GM12875 (cell line): ENCODE results near the gene THEM4.

ENCODE experiments used
- H3K4me3 ChIP-seq: one replicate; pipeline ENCODE4 v1.5.1; 2011; ENCODE audit warnings: low read depth, low read length, control low read depth
- CTCF ChIP-seq: IDR thresholded peaks from 2 replicates; pipeline ENCODE4 v1.5.1; 2011; ENCODE audit warnings: low read depth, mild to moderate bottlenecking, control low read depth, inconsistent platforms, low read length, moderate library complexity, borderline replicate concordance; ENCODE audit not compliant: insufficient read depth

The THEM4 gene

GRCh38 chr1:151839457-151840403, 69.6 kb downstream of the THEM4 start, which contains the start of gene C2CD4D:
TSS of gene C2CD4D (minus strand) at chr1:151839820. CDS start at chr1:151838989, 831 bp downstream.
- no peak for TF ChIP-seq CTCF
- peak within 1 kb of the TSS; percentile 36 for H3K4me3 ChIP-seq

- no peak overlapping the region for H3K4me3 ChIP-seq
Observed at GRCh38 chr1:151839082-151839412, 70.3 kb downstream of the THEM4 start.

GRCh38 chr1:151838222-151839081, 70.9 kb downstream of the THEM4 start:
- no peak for TF ChIP-seq CTCF
- H3K4me3 ChIP-seq = no peak overlapping the region

More at GRCh38 chr1:151839082-151839412, 70.3 kb downstream of the THEM4 start:
- TF ChIP-seq CTCF = no peak

GRCh38 chr1:151837884-151838221, 71.5 kb downstream of the THEM4 start:
- no peak overlapping the region for H3K4me3 ChIP-seq
- TF ChIP-seq CTCF = no peak

- no peak overlapping the region for H3K4me3 ChIP-seq
- no peak for TF ChIP-seq CTCF
Observed at GRCh38 chr1:151837197-151837596, 72.1 kb downstream of the THEM4 start.

GRCh38 chr1:151835596-151835995, 73.7 kb downstream of the THEM4 start:
- TF ChIP-seq CTCF = no peak
- H3K4me3 ChIP-seq = no peak overlapping the region
